Measurements from ENCODE around the gene MCF2L2.
A peak's percentile ranks its signal among the peaks of the same experiment; 100 is the strongest.
"Not testable (repeated sequence)": the region's sequence is repeated elsewhere in the genome, so short reads cannot be mapped to it uniquely, and the experiment has no call there.

Gene MCF2L2

DNA sequence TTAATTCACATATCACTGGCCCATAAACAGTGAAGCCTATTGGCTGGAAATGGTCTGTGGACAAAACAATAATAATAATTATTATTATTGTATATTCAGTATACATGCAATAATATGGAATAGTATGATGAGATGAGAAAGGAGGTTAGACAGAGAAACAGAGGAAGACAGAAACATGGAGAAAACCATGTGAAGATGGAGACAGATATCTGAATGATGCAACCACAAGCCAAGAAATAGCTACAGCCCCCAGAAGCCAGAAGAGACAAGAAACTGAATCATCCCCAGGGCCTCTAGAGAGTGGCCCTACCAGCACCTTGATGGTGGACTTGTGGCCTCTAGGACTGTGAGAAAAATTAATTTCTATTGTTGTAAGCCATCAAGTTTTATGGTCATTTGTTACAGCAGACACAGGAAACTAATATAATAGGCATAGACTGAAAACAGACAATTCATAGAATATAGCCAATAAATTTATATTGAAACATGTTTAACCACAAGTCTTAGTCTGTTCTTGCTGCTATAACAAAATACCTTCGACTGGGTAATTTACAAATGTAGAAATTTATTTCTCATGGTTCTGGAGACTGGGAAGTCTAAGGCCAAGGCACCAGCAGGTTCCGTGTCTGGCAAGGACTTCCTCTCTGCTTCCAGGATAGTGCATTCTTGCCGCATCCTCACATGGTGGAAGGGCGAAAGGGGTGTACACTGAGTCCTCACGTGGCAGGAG, 31.6 kb downstream of the MCF2L2 start:
- no peak for DNase-seq (ENCODE audit: low spot score)

DNA sequence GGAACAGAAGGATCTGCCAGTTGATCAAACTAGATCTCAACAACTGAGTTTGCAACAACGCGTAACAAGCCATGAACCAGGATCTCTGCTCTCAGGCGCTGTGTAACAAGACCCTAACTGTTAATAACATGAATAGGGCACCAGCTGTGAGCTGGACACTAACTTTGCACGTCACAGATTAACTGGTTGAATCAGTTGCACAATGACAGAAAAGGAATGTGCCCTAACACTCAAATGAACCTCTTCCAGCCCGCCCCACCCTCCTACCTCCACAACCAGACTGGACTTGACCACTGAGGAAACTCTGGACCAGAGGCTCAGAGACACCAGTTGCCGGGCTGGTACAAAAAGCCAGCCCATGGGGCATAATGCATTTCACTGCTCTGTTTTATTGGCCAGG, 34.3 kb downstream of the MCF2L2 start:
- no peak for DNase-seq (ENCODE audit: low spot score)

DNA sequence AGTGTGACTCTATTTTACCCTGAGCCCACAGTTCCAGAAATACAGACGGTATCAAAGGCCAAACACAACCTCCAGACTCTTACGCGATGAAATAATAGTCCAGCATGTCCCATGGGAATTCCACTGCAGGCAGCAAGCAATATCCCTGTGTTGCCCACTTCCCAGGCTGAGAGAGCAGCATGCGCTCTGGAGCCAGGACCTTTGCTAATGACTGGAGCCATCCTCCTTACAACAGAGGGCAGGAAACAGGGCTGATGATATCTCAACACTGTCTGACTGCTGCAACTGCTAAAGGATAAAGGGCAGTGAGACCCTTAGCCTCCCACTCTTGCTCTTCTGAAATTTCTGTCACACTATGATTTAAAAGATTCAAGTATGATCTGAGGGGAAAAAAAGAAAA, 34.8 kb downstream of the MCF2L2 start:
- DNase-seq (ENCODE audit: low spot score): no peak

DNA sequence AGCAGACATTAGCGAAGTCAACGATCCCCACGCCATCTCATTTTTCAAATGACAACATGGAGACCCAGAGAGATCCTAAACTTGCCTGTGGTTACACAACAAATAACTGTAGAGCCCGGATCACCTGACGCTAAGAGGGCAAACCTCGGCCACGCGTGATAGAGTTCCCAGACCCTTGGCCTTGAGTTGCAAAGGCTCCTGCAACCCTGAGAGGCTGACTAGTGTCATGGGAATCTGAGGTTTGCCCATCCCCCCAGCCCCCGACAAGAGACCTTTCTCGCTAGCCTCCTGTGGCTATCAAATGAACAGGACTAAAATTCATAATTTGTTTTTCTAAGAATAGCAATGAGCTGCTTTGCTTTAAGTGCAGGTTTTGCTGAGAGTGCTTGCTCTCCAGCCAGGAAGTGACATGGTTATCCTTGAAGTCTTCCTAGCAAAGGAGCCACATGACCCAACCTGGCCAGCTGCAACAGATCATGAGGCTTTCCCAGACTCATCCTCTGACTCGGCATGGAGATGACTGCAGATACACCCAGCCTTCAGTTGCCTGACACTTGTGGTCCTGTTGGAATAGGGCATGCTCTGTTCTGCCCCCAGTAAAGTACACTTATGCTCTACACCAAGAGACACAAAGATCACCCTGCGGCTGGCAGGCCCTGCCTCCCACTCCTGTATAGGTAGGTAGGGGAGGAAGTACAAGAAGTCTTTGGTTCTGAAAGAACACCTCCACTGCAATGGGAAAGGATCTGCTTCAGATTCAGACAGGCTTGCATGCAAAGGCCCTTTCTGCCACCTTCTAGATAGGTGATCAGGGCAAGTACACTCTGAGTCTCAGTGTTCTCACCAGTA, 36.0 kb downstream of the MCF2L2 start:
- no peak for DNase-seq (ENCODE audit: low spot score)

DNA sequence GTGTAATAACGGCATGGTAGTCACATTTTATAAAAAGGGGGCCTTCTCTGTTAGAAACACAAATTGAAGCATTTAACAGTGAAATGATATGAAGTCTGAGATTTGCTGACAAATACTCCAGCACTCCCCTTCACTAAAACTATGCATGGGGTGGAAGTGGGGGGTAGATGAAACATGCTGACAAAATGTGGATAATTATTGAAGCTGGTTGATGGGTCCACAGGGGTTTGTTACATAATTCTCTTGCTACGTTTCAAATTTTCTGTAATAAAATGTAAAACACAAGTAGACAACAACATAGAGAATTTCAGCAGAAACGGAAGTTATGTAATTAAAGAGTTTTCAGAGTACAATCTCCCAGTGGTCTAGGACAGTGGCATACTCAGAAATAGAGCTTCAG, 37.0 kb downstream of the MCF2L2 start:
- DNase-seq (ENCODE audit: low spot score): no peak

DNA sequence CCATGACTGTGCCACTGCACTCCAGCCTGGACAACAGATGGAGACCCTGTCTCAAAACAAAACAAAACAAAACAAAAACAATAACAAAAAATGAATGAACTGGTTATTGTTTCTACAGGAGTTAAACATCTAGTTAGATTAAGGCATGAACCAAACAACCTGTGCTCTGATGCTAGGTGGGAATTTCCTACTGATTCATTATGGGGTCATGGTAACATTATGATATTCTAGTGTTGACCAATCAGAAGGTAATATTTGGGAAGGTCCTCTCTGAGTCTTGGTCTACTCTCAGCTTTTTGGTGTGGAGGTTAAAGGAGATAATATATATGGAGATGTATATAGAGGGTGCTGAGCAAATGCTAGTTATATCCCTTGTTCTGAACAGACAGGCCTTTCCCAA, 37.6 kb downstream of the MCF2L2 start:
- no peak for DNase-seq (ENCODE audit: low spot score)

DNA sequence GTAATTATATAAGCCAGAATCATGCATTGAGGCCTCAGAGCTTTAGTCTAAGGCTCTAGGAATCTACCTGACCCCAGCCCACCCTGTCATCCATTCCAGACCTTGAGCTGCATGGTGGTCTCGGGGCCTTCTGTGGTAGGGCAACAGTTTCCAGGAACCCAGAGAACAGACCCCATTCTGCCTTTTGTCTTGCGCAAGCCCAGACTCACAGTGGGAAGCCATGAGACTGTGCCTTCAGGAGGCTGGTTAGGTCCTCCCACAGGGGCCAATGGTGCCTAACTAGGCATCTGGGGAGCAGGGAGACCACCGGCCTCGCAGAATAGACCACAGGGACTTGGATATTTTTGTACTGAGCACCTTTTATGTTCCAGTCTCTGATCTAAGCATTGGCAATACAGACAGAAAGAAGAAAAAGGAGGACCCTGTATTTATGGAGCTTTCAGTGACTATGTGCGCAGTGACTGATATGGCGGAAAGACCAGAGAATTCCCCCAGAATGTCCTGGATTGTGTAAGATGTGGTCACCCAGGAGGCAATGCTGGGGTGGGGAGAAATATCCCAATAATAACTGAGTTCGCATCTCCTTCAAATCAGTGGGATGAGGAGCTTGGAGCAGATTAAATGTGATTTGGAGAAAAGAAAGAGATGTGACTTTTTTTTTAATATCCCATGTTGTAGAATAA, 40.1 kb downstream of the MCF2L2 start:
- no peak for DNase-seq (ENCODE audit: low spot score)

DNA sequence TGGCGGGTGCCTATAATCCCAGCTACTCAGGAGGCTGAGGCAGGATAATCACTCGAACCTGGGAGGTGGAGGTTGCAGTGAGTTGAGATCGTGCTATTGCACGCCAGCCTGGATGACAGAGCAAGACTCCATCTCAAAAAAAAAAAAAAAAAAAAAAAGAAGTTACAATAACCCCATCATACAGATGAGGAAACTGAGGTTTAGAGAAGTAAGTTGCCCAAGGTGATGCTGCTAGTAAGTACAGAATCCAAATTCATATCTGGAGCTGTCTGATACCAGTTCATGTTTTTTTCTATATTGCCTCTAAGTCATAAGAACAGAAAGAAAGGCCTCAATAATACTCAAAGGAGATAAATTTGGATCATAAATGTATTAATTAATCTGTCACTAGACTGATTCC, 40.6 kb downstream of the MCF2L2 start:
- DNase-seq (ENCODE audit: low spot score): no peak

DNA sequence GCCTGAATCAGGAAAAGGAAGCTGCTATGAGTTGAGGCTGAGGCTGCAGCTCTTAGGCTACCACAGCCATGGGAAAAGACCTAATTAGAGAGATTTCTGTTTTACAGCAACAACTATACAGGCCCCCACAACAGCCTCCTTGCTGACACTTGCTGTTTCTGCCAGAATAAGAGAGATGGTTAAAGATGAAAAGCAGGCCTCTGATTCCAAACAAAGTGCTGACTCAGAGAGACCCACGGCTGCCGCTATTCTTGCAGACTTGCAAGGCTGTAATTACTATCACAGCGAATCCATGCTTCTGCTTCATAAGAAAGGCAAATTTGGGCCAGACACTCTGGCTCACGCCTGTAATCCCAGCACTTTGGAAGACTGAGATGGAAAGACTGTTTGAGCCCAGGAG, 41.8 kb downstream of the MCF2L2 start:
- no peak for DNase-seq (ENCODE audit: low spot score)

DNA sequence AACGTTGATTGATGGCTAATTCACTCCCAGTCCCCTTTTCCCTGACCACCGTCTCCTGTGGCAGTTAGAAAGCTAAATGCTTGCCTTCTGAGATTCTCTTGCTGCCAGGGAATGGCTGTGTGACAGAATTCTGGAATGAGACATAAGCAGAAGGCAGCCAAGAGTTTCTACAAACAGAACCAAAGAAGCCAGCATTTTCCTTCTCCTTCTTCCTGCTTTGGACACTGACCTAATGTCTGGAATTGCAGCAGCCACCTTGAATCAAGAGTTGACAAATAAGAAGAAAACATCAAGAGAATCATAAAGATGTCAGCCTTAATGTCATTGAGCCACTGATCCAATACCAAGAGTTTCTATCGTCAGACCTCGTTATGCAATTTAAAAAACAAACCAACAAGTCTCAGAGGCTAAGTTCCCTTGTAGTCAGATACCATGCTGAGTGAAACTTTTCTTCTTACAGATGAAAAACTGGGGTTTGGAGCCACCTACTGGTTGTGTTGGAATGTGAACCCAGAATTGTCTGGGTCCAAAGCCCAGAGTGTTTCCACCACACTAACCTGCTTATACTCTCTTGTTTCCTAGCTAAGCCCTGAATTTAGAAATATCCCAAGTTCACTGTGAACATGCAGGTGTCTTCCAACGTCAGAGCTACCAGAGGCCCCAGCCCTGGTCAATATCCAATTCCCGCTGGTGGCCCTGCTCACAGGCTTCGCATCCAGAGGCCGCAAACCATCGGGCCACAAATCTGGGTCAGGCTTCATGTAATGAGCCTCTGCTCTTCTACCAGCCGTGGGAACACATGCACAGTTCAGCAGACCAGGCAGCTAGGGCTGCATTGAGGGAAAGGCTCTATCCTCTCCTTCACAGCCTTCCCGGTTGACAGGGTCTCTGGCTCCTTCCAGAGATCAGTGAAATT, 42.5 kb downstream of the MCF2L2 start:
- DNase-seq (ENCODE audit: low spot score): peak; percentile 76

DNA sequence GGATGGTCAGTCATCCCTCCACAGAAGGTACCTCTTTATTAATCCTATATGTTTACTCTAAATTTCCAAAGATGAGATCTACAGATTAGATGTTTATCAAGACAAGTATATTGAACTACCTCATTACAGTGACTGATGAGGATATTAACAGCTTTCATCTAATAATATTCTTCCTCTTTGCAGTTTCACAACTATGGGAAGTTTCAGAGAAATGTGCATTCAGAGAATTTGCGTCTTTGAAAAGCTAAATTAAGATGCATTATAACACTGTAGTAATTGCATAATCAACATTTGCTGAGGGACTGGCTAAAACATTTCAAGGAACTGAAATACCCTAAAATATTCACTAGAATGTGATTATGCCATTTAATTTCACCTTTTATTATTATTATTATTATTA, 46.7 kb downstream of the MCF2L2 start:
- DNase-seq (ENCODE audit: low spot score): no peak

DNA sequence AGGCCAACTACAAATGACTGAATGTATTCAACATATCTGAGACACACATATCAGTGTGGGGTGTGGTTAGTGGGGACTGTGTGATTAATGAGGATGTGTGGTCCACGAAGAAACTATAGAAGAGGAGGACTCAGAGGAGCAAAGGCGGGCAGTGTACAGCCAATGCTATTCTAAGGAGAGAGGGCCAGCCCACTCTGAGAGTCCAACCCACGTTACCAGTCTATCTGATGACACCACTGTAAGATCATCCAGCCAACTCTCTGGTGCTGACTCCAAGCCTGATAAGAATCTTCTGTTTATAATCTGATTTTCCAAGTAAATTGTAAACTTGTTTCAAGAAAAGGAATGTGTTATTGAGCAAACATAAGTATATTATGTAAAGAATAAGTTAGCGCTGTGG, 47.2 kb downstream of the MCF2L2 start:
- DNase-seq (ENCODE audit: low spot score): no peak

DNA sequence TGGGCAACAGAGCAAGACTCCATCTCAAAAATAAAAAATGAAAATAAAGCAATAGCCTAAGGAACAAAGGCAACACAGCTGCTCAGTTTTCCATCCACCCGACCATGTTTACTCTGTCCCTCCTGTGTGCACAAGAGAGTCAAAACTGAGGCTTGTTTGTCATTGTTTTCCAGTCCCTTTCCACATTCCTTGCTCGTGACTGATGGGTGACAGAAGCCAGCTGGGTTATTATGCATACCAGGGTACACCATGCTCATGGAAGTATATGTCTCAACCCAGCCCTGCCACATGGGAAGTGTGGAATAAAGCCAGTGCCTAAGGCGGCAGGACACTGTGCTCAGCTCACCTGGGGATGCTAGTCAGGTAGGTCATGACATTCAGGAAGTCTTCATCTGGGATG, 49.5 kb downstream of the MCF2L2 start:
- DNase-seq (ENCODE audit: low spot score): no peak

DNA sequence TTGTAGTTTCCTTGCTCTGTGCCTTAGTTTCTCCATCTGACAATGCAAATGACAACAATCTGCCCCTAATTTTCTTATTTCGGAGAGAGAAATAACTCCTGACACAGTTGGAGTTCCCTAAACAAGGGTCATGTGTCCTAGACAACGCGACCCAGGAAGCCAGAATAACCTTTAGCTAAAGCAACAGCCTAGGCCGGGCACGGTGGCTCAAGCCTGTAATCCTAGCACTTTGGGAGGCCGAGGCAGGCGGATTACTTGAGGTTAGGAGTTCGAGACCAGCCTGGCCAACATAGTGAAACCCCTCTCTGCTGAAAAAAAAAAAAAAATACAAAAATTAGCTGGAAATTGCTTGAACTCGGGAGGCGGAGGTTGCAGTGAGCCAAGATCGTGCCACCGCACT, 49.9 kb downstream of the MCF2L2 start:
- no peak for DNase-seq (ENCODE audit: low spot score)

DNA sequence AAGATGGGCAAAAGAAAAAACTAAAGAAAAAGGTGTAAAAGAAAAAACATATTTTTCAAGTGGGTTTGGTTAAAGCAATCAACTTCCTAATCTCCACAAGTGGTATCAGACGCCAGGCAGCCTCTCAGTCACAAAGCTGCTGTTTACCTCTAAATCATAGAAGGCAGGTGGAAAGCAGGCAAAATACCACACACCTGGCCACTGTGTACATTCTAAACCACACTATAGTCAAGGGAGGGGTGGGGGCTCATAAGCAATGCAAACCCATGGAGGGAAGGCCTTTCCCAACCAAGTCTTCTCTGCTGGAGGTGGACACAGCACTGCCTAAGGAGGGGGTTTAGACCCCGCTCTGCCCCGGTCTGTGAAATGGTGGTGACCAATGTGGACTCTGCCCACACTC, 50.4 kb downstream of the MCF2L2 start:
- DNase-seq (ENCODE audit: low spot score): no peak

DNA sequence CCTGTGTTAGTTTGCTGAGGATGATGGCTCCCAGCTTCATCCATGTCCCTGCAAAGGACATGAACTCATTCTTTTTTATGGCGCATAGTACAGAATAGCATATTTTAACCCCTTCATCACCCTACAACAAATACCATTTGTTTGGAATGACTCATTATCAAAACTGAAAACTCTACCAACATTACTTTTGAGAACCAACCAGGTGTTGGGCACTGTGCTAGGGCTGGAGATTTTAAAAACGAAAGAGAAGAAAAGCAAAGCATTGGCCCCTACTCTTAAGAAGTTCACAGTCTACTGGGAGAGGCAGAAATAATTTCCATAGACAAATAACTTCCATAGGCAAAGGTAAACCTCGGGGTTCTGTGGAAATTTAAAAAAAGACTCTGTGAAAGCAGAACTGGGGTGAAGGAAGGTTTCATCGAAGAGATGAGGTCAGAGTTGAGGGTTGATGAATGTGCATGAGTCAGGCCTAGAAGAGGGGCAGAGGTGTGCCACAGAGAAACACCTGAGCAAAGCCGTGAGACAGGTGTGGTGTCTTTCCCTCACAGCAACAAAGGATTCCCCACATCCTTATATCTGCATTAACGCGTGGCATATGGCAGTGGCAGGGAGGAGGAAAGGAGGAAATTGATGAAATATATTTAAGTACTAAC, 51.0 kb downstream of the MCF2L2 start:
- no peak for DNase-seq (ENCODE audit: low spot score)

DNA sequence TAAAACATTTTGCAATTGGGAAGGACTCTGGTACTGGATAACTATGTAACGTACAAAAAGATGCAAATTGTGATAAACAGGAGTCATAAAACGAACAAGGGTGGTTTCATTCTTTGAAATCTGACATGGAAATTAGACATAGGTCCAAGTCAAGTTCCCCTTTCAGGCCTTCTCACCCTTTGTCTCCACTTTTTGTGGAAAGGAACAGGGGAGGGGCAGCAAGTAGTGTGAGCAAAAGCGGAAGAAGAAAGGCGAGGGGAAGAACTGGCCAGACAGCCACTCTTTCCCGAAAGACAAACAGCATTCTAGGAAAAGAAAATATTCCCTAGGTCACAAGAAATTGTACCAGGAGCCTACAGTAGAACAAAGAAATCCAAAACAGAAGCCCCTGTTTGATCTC, 52.6 kb downstream of the MCF2L2 start:
- DNase-seq (ENCODE audit: low spot score): no peak

DNA sequence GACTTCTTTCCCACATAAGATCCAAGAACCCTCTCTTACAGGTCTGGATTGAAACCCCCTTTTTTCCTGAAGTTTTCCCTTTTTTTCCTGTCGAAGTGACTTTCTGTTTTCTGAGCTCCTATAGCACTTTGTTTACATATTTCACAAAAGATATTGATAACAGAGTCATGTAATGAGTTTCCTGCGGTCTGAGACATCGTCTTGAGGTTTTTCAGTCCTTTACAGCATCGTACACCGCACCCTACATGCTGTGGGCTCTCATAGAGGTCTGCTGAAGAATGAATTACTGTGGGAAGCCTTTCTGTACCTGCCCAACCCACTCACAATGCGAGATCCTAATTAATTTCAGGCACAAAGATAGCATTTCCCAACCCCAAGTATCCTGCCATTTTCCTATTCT, 53.1 kb downstream of the MCF2L2 start:
- DNase-seq (ENCODE audit: low spot score): no peak

DNA sequence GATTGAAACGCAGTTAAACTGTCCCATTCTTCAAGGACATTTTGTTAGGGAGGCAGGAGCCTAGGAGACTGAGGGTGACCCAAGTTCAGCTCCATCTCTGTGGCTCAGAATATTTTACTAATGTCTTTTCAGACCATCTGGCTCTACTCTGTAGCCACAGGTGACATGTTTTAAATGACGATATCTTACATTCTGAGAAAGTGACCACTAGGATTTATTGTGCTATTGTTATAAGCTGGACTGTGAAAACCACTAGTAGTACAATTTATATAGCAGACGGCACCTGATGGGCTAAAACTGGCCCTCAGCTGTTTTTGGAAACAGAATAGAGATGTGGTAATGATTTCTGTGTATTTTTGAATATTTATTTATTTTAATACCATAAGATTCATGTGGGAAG, 55.5 kb downstream of the MCF2L2 start:
- no peak for DNase-seq (ENCODE audit: low spot score)

DNA sequence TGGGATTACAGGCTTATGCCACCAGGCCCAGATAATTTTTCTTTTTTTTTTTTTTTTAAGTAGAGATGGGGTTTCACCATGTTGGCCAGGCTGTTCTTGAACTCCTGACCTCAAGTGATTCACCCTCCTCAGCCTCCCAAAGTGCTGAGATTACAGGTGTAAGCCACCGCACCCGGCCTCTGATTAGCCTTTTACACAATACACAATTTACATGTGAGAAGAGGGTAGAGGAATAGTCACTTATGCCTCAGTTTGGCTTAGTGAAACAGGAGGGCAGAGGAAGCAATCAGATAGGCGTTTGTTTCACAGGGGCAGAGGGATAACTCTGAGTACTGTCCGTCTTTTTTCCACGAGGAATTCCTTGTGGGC, 56.8 kb downstream of the MCF2L2 start:
- not testable (repeated sequence) for DNase-seq (ENCODE audit: low spot score)

DNA sequence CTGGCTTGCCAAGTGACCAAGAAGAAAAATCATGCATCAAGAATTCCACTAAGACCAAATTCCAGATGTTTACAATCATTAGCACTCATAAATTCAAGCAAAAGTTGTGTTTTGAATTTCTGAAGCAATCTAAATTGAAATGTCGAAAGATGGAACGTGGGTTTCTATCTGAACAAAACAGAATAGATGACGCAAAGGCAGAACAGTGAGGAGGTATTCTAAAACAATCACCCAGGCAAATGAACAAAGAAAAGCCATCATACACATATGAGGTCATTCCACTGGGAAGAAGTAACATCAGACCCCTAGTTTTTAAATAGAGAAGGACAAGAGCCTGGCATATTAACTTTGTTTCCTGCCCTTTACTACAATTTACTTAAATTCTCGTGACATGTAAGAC, 58.0 kb downstream of the MCF2L2 start:
- DNase-seq (ENCODE audit: low spot score): no peak

DNA sequence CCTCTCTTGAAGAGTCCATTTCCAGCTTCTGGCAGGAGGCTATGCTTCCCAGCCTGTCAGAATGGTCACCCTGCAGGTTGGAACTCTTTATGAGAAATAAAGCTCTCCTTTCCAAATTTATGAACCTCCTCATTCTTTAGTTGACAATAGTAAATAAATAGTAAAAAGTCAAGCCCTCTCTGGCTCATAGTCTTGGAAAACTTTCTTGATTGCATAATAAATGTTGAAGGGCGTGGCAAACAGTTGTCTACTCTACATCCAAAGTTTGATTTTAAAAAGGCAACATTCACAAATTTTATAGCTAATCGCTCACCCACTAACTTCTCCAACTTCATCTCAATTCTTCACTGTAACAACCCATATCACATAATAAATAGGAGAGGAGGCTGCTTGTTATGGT, 58.8 kb downstream of the MCF2L2 start:
- DNase-seq (ENCODE audit: low spot score): no peak

All from kidney capillary endothelial cell (primary cell).